PC-3 (cell line): ENCODE measurements around the gene MOV10. TPM values are rescaled to one million over a fixed set of nuclear protein-coding genes. Genes with fewer than 3 reads are reported as not detected.

Experiments
- ATAC-seq: fragments of 200-7000 bp; cut with Tn5 transposase; 2 replicates; pipeline ENCODE4 v1.9.1; 2020; ENCODE audit warnings: mild to moderate bottlenecking, moderate library complexity
- BruUV-seq: library from RNA; stranded (reverse); fragments of 400-500 nt; replicated peaks from 2 replicates; lab custom pipeline; 2021; lab: Mats Ljungman, UMichigan
- CTCF ChIA-PET: fragments of 300-600 bp; sonication (Branson Sonifier 250); formaldehyde crosslinking; loops from one replicate; lab custom pipeline; 2022; ENCODE audit warnings: antibody characterized with exemption; lab: Charles Lee
- POLR2A ChIA-PET: fragments of 300-600 bp; sonication (Branson Sonifier 250); formaldehyde crosslinking; loops from one replicate; lab custom pipeline; 2022; ENCODE audit warnings: antibody characterized with exemption; ENCODE audit not compliant: unreplicated experiment; lab: Charles Lee
- DNase-seq: peaks from one replicate; pipeline ENCODE4 v3.0.0-alpha.2; 2015
- H2AFZ ChIP-seq: fragments of 300-600 bp; sonication (generic); 2 replicates; pipeline ENCODE4 v1.6.0; 2016; ENCODE audit warnings: antibody characterized with exemption, low read length
- H3F3A ChIP-seq: fragments of 300-600 bp; sonication (generic); one replicate; pipeline ENCODE4 v1.6.0; 2017; ENCODE audit warnings: antibody characterized with exemption, low read length, control low read depth, mild to moderate bottlenecking; ENCODE audit not compliant: unreplicated experiment
- H3K27ac ChIP-seq: fragments of 300-600 bp; sonication (generic); 2 replicates; pipeline ENCODE4 v1.5.1; 2016; ENCODE audit warnings: mild to moderate bottlenecking, low read length
- H3K27me3 ChIP-seq: fragments of 300-600 bp; sonication (generic); 2 replicates; pipeline ENCODE4 v1.6.1; 2016; ENCODE audit warnings: low read length, mixed read lengths
- H3K36me3 ChIP-seq: fragments of 300-600 bp; sonication (generic); 2 replicates; pipeline ENCODE4 v1.6.1; 2016; ENCODE audit warnings: low read depth, mixed run types, low read length, mixed read lengths
- H3K4me1 ChIP-seq: fragments of 300-600 bp; sonication (generic); 2 replicates; pipeline ENCODE4 v1.5.1; 2016; ENCODE audit warnings: low read length; ENCODE audit not compliant: insufficient read depth
- H3K4me2 ChIP-seq: fragments of 300-600 bp; sonication (generic); 2 replicates; pipeline ENCODE4 v1.6.0; 2016; ENCODE audit warnings: low read length
- H3K4me3 ChIP-seq: fragments of 300-600 bp; sonication (generic); 2 replicates; pipeline ENCODE4 v1.5.1; 2016; ENCODE audit warnings: mild to moderate bottlenecking, low read length, mixed read lengths
- H3K79me2 ChIP-seq: fragments of 300-600 bp; sonication (generic); 2 replicates; pipeline ENCODE4 v1.6.1; 2017; ENCODE audit warnings: low read length, mixed read lengths
- H3K9ac ChIP-seq: fragments of 300-600 bp; sonication (generic); 2 replicates; pipeline ENCODE4 v1.6.0; 2016; ENCODE audit warnings: mild to moderate bottlenecking, low read length
- H3K9me2 ChIP-seq: fragments of 300-600 bp; sonication (generic); replicated peaks from 2 replicates; pipeline ENCODE4 v1.6.1; 2016; ENCODE audit warnings: mixed run types, low read length, mixed read lengths
- H3K9me3 ChIP-seq: fragments of 300-600 bp; sonication (generic); 2 replicates; pipeline ENCODE4 v1.6.1; 2016; ENCODE audit warnings: low read length, mixed read lengths
- H4K20me1 ChIP-seq: fragments of 300-600 bp; sonication (generic); 2 replicates; pipeline ENCODE4 v1.6.1; 2016; ENCODE audit warnings: low read length, mixed read lengths
- EZH2 ChIP-seq: fragments of 300-600 bp; sonication (generic); IDR thresholded peaks from one replicate; pipeline ENCODE4 v1.6.1; 2017; ENCODE audit warnings: antibody characterized with exemption, mild to moderate bottlenecking, low read length; ENCODE audit not compliant: unreplicated experiment
- EZH2phosphoT487 ChIP-seq: fragments of 300-600 bp; sonication (generic); IDR thresholded peaks from 2 replicates; pipeline ENCODE4 v1.6.1; 2018; ENCODE audit warnings: mild to moderate bottlenecking, antibody characterized with exemption, low read length, borderline replicate concordance
- intact Hi-C: fragments of 100-400 bp; cut with micrococcal nuclease; formaldehyde crosslinking; loops from 2 replicates; pipeline ENCODE4 v1.9.0; 2023
- total RNA-seq: library from RNA; depleted of rRNA; stranded (reverse); fragments of >200 nt; gene quantifications from 2 replicates; pipeline ENCODE4 v1.2.3, GENCODE V29; 2014
- TF ChIP-seq, protein P1 (sequence below): fragments of 300-600 bp; sonication (generic); conservative IDR thresholded peaks from 2 replicates; pipeline ENCODE4 v1.5.1; 2017; ENCODE audit warnings: antibody characterized with exemption, low read depth, mild to moderate bottlenecking, low read length

The MOV10 gene
- total RNA-seq, 1 experiment from 2014 or later: 68.5 TPM

- Histone ChIP-seq H3K36me3 (peaks cover 2% of the 10 kb centered on the region), H3K27ac (no peak overlapping the region), H3F3A (no peaks in the 10 kb centered on the region), H4K20me1 (no peaks in the 10 kb centered on the region), H3K79me2 (no peaks in the 10 kb centered on the region), H3K9ac (no peak overlapping the region), H3K9me2 (no peaks in the 10 kb centered on the region), H3K9me3 (no peaks in the 10 kb centered on the region), H3K4me2 (no peak overlapping the region), H2AFZ (no peak overlapping the region), H3K4me3 (no peak overlapping the region), H3K4me1 (no peaks in the 10 kb centered on the region), H3K27me3 (no peaks in the 10 kb centered on the region)
- ATAC-seq (no peak), DNase-seq (no peak)
- CTCF ChIA-PET: no interaction called here
- intact Hi-C loops: no loop called here
- TF ChIP-seq, protein P1, sequence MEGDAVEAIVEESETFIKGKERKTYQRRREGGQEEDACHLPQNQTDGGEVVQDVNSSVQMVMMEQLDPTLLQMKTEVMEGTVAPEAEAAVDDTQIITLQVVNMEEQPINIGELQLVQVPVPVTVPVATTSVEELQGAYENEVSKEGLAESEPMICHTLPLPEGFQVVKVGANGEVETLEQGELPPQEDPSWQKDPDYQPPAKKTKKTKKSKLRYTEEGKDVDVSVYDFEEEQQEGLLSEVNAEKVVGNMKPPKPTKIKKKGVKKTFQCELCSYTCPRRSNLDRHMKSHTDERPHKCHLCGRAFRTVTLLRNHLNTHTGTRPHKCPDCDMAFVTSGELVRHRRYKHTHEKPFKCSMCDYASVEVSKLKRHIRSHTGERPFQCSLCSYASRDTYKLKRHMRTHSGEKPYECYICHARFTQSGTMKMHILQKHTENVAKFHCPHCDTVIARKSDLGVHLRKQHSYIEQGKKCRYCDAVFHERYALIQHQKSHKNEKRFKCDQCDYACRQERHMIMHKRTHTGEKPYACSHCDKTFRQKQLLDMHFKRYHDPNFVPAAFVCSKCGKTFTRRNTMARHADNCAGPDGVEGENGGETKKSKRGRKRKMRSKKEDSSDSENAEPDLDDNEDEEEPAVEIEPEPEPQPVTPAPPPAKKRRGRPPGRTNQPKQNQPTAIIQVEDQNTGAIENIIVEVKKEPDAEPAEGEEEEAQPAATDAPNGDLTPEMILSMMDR: no peak
- no peak for TF ChIP-seq EZH2phosphoT487
- no TSS peak for BruUV-seq
- POLR2A ChIA-PET: no interaction called here
Observed at GRCh38 chr1:112687361-112687760, 12.9 kb downstream of the MOV10 start.

DNA sequence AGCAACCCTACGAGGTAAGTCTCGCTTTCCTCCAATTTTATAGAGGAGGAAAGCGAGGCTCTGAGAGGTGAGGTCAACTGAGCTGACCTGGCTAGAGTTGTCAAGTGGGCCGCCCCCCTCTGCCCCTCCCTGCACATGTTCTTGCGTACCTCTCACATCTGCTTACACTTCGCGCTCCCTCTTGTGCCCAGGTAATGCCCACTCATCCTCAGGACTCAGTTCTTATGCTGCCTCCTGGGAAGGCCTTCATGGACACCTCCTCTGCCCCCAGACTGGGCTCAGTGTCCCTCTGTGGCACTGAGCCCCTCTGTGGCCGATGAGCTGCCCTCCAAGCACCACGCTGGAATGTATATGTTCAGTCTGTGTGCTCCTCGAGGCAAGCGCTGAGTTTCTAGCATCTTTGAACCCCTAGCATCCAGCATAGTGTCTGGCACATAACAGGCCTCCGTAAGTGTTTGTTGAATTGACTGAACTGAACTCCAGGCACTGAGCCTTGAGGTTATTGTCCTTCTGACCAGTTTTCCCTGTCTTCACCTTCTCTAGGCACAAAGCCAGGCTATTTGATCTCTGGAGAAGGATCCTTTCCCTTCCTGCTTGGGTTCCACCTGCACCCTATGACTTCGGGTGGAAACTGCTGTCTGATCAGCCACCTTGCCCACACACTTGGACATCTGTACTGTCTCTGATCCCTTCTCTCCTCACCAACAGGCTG, 13.5 kb downstream of the MOV10 start:
- intact Hi-C loops: no loop called here
- H3K79me2 ChIP-seq: no peaks in the 10 kb centered on the region
- no peaks in the 10 kb centered on the region for H3K4me1 ChIP-seq
- no peak for TF ChIP-seq EZH2phosphoT487
- TF ChIP-seq EZH2: no peak
- TF ChIP-seq, protein P1: no peak
- peaks cover 2% of the 10 kb centered on the region for H3K36me3 ChIP-seq
- H2AFZ ChIP-seq: no peak overlapping the region
- no TSS peak for BruUV-seq
- ATAC-seq: no peak
- no peaks in the 10 kb centered on the region for H3K27me3 ChIP-seq
- no peak overlapping the region for H3K27ac ChIP-seq
- H3K4me3 ChIP-seq: no peak overlapping the region
- no peak overlapping the region for H3K9ac ChIP-seq
- DNase-seq: no peak
- CTCF ChIA-PET: no interaction called here
- H3K9me3 ChIP-seq: no peaks in the 10 kb centered on the region
- no peaks in the 10 kb centered on the region for H3F3A ChIP-seq
- no peaks in the 10 kb centered on the region for H4K20me1 ChIP-seq
- POLR2A ChIA-PET: interaction anchor here (0.6 kb wide), 1 partner anchor 24 kb away, joined by 18 read pairs; no protein-coding TSS in a partner anchor
- no peak overlapping the region for H3K4me2 ChIP-seq
- no peaks in the 10 kb centered on the region for H3K9me2 ChIP-seq

- no peaks in the 10 kb centered on the region for H3F3A ChIP-seq
- intact Hi-C loops: no loop called here
- ChIA-PET CTCF (no interaction called here), POLR2A (no interaction called here)
- no peak overlapping the region for H3K4me2 ChIP-seq
- no peaks in the 10 kb centered on the region for H4K20me1 ChIP-seq
- no peaks in the 10 kb centered on the region for H3K79me2 ChIP-seq
- no peaks in the 10 kb centered on the region for H3K9me3 ChIP-seq
- DNase-seq (no peak), ATAC-seq (no peak)
- H3K9ac ChIP-seq: no peak overlapping the region
- no TSS peak for BruUV-seq
- no peak overlapping the region for H3K4me3 ChIP-seq
- H3K36me3 ChIP-seq: peaks cover 2% of the 10 kb centered on the region
- TF ChIP-seq EZH2phosphoT487 (no peak), EZH2 (no peak)
- TF ChIP-seq, protein P1: no peak
- no peak overlapping the region for H3K27ac ChIP-seq
- no peaks in the 10 kb centered on the region for H3K9me2 ChIP-seq
- H2AFZ ChIP-seq: no peak overlapping the region
- no peaks in the 10 kb centered on the region for H3K4me1 ChIP-seq
- no peaks in the 10 kb centered on the region for H3K27me3 ChIP-seq
Observed at GRCh38 chr1:112688781-112689193, 14.3 kb downstream of the MOV10 start.
